ENCODE data around the gene ZNF529. TPM values are rescaled to one million over a fixed set of nuclear protein-coding genes. Genes with fewer than 3 reads are reported as not detected.

ZNF529 gene
- total and polyA plus RNA-seq, 2 donors (not counting 1 experiment from before 2014, with no cell fraction given) = 11.1 to 33.2 TPM

DNA sequence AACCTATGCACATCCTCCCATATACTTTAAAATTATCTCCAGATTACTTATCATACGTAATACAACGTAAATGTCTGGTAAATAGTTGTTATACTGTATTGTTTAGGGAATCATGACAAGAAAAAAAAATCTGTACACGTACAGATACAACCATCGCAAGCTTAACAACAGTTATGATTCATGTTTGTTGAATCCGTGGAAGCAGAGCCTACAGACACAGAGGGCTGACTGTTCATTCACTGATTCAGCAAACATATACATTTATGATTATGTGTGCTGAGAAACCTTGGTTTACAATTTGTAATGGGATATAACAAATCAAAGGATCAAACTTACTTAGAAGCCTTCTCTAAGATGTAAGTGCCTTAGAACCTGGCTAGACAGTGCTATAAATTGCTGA lies 46.5 kb downstream of the ZNF529 start:
- ATAC-seq (ENCODE audit: low read depth) (no peak), DNase-seq (no peak)
- Histone ChIP-seq H3K27me3 (replicated peaks in 1 of 4; ENCODE audit: control extremely low read depth in 1 of 4, control insufficient read depth in 3 of 4, insufficient read depth in 4 of 4, low read length in 3 of 4) (no peaks in the 10 kb centered on the region), H4K20me1 (ENCODE audit: control insufficient read depth, insufficient read depth, low read length, poor library complexity, severe bottlenecking) (no peaks in the 10 kb centered on the region), H2AFZ (ENCODE audit: insufficient read depth, low read depth, low read length, poor library complexity, severe bottlenecking) (no peak overlapping the region), H3K36me3 (replicated peaks in 1 of 2; ENCODE audit: control extremely low read depth in 1 of 2, control insufficient read depth in 1 of 2, extremely low read depth in 1 of 2, insufficient read depth in 2 of 2, low read length in 1 of 2) (peaks cover 2 to 17% of the 10 kb centered on the region in 2 experiments), H3K27ac (ENCODE audit: low read length in 2 of 2) (no peak overlapping the region), H3K79me2 (ENCODE audit: control insufficient read depth, insufficient read depth, low read length) (peaks cover 57% of the 10 kb centered on the region), H3K4me1 (ENCODE audit: control insufficient read depth in 2 of 2, insufficient read depth in 2 of 2, low read length in 2 of 2) (peaks cover 16 to 19% of the 10 kb centered on the region in 2 donors), H3K4me3 (ENCODE audit: control extremely low read depth in 1 of 5, extremely low read depth in 1 of 5, insufficient read depth in 1 of 5, low read depth in 2 of 5, low read length in 4 of 5) (no peak overlapping the region), H3K9me3 (ENCODE audit: control extremely low read depth in 1 of 3, control insufficient read depth in 2 of 3, insufficient read depth in 1 of 3, low read length in 2 of 3) (peaks cover 9 to 37% (median 18%) of the 10 kb centered on the region in 3 donors), H3K4me2 (replicated peaks; ENCODE audit: low read depth, low read length, poor library complexity, severe bottlenecking) (peak overlapping the region; percentile 87), H3K9ac (ENCODE audit: low read length) (no peak overlapping the region)
- ChIA-PET POLR2A (no interaction called here), CTCF (no interaction called here)
- H3K27me3 Mint-ChIP-seq = no peaks in the 10 kb centered on the region
- H3K4me3 Mint-ChIP-seq = peak overlapping the region; percentile 63
- peaks cover 12% of the 10 kb centered on the region for H3K9me3 Mint-ChIP-seq (ENCODE audit: insufficient read depth)
- TF ChIP-seq, protein P1, sequence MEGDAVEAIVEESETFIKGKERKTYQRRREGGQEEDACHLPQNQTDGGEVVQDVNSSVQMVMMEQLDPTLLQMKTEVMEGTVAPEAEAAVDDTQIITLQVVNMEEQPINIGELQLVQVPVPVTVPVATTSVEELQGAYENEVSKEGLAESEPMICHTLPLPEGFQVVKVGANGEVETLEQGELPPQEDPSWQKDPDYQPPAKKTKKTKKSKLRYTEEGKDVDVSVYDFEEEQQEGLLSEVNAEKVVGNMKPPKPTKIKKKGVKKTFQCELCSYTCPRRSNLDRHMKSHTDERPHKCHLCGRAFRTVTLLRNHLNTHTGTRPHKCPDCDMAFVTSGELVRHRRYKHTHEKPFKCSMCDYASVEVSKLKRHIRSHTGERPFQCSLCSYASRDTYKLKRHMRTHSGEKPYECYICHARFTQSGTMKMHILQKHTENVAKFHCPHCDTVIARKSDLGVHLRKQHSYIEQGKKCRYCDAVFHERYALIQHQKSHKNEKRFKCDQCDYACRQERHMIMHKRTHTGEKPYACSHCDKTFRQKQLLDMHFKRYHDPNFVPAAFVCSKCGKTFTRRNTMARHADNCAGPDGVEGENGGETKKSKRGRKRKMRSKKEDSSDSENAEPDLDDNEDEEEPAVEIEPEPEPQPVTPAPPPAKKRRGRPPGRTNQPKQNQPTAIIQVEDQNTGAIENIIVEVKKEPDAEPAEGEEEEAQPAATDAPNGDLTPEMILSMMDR (IDR thresholded peaks at IDR 0.05) = no peak
- no peak for TF ChIP-seq EZH2 (IDR thresholded peaks at IDR 0.05; ENCODE audit: borderline replicate concordance, insufficient read depth, low read depth, low read length, poor library complexity, severe bottlenecking)
- no CpG with 5 or more reads among the region's 5 CpGs for WGBS (ENCODE audit: insufficient coverage)
- peaks cover 22% of the 10 kb centered on the region for H3K4me1 Mint-ChIP-seq
- intact Hi-C loops (cut with micrococcal nuclease) = loop anchor here (10.0 kb wide), 1 partner anchor 138 kb away; the partner anchor contains the start of gene ZNF461
- peak overlapping the region; percentile 0 for H3K27ac Mint-ChIP-seq

DNA sequence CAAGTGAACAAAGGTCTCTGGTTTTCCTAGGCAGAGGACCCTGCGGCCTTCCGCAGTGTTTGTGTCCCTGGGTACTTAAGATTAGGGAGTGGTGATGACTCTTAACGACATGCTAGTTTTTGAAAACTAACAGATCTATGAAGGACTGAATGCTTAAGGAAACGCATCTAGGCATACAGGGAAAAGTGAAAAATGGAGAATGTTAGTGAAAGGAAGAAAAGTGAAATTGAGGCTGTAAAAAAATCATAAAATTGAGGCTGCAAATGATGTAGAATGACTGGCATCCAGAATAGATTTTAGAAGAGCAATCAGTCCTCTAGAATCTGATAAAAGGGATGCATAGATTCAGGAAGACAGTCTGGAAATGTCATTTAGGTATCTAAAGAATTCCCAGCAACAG lies 48.5 kb downstream of the ZNF529 start:
- WGBS (ENCODE audit: insufficient coverage) = 100% methylated on average over 4 of the region's 4 CpGs
- Histone ChIP-seq H3K9me3 (ENCODE audit: control extremely low read depth in 1 of 3, control insufficient read depth in 2 of 3, insufficient read depth in 1 of 3, low read length in 2 of 3) (peaks cover 9 to 45% (median 26%) of the 10 kb centered on the region in 3 donors), H3K9ac (ENCODE audit: low read length) (no peak overlapping the region), H3K4me1 (ENCODE audit: control insufficient read depth in 2 of 2, insufficient read depth in 2 of 2, low read length in 2 of 2) (peaks cover 16 to 19% of the 10 kb centered on the region in 2 donors), H2AFZ (ENCODE audit: insufficient read depth, low read depth, low read length, poor library complexity, severe bottlenecking) (no peak overlapping the region), H3K36me3 (replicated peaks in 1 of 2; ENCODE audit: control extremely low read depth in 1 of 2, control insufficient read depth in 1 of 2, extremely low read depth in 1 of 2, insufficient read depth in 2 of 2, low read length in 1 of 2) (peaks cover 4 to 21% of the 10 kb centered on the region in 2 experiments), H3K27me3 (replicated peaks in 1 of 4; ENCODE audit: control extremely low read depth in 1 of 4, control insufficient read depth in 3 of 4, insufficient read depth in 4 of 4, low read length in 3 of 4) (no peaks in the 10 kb centered on the region), H3K79me2 (ENCODE audit: control insufficient read depth, insufficient read depth, low read length) (peaks cover 73% of the 10 kb centered on the region), H3K4me3 (ENCODE audit: control extremely low read depth in 1 of 5, extremely low read depth in 1 of 5, insufficient read depth in 1 of 5, low read depth in 2 of 5, low read length in 4 of 5) (no peak overlapping the region), H4K20me1 (ENCODE audit: control insufficient read depth, insufficient read depth, low read length, poor library complexity, severe bottlenecking) (no peaks in the 10 kb centered on the region), H3K27ac (ENCODE audit: low read length in 2 of 2) (no peak overlapping the region), H3K4me2 (replicated peaks; ENCODE audit: low read depth, low read length, poor library complexity, severe bottlenecking) (no peak overlapping the region)
- Mint-ChIP-seq H3K27ac (no peak overlapping the region), H3K4me3 (no peak overlapping the region), H3K4me1 (peaks cover 22% of the 10 kb centered on the region), H3K9me3 (ENCODE audit: insufficient read depth) (peaks cover 14% of the 10 kb centered on the region), H3K27me3 (no peaks in the 10 kb centered on the region)
- no peak for DNase-seq
- TF ChIP-seq EZH2 (IDR thresholded peaks at IDR 0.05; ENCODE audit: borderline replicate concordance, insufficient read depth, low read depth, low read length, poor library complexity, severe bottlenecking) = no peak
- TF ChIP-seq, protein P1 (IDR thresholded peaks at IDR 0.05) = no peak
- ATAC-seq (ENCODE audit: low read depth) = no peak
- ChIA-PET POLR2A (no interaction called here), CTCF (no interaction called here)
- intact Hi-C loops (cut with micrococcal nuclease) = loop anchor here (10.0 kb wide), 1 partner anchor 140 kb away; the partner anchor contains the start of gene ZNF461
